HG03520 (cell line): ENCODE data around the gene RIPOR3.
"Not testable (repeated sequence)": the region's sequence is repeated elsewhere in the genome, so short reads cannot be mapped to it uniquely, and the experiment has no call there.

ENCODE experiments used
- ATAC-seq: cut with Tn5 transposase; IDR thresholded peaks from one replicate; pipeline ENCODE4 v1.9.1; 2021; ENCODE audit warnings: mild to moderate bottlenecking, moderate library complexity; ENCODE audit not compliant: unreplicated experiment

Gene RIPOR3

GRCh38 chr20:50682065-50682464 lies 9.3 kb downstream of the RIPOR3 start:
- no peak for ATAC-seq

- ATAC-seq, result no peak
Observed at GRCh38 chr20:50681359-50682064, 9.8 kb downstream of the RIPOR3 start.

GRCh38 chr20:50680105-50680960 lies 11.0 kb downstream of the RIPOR3 start:
- ATAC-seq, result no peak

GRCh38 chr20:50679753-50680104 lies 11.6 kb downstream of the RIPOR3 start:
- ATAC-seq, result no peak

GRCh38 chr20:50678169-50678898 lies 13.0 kb downstream of the RIPOR3 start:
- no peak for ATAC-seq

GRCh38 chr20:50676858-50677257 lies 14.5 kb downstream of the RIPOR3 start:
- no peak for ATAC-seq

GRCh38 chr20:50676377-50676731 lies 15.0 kb downstream of the RIPOR3 start:
- ATAC-seq, result not testable (repeated sequence)

- ATAC-seq, result no peak
Observed at GRCh38 chr20:50675671-50676376, 15.5 kb downstream of the RIPOR3 start.

GRCh38 chr20:50674138-50674825 lies 17.1 kb downstream of the RIPOR3 start:
- ATAC-seq, result no peak

- ATAC-seq, result no peak
Observed at GRCh38 chr20:50673466-50674137, 17.7 kb downstream of the RIPOR3 start.

- no peak for ATAC-seq
Observed at GRCh38 chr20:50673146-50673465, 18.2 kb downstream of the RIPOR3 start.

GRCh38 chr20:50672400-50673145 lies 18.8 kb downstream of the RIPOR3 start:
- ATAC-seq, result no peak

- ATAC-seq, result no peak
Observed at GRCh38 chr20:50671626-50672025, 19.7 kb downstream of the RIPOR3 start.

- ATAC-seq, result not testable (repeated sequence)
Observed at GRCh38 chr20:50671010-50671409, 20.3 kb downstream of the RIPOR3 start.

- ATAC-seq, result no peak
Observed at GRCh38 chr20:50670126-50670862, 21.0 kb downstream of the RIPOR3 start.

- ATAC-seq, result no peak
Observed at GRCh38 chr20:50668798-50669197, 22.5 kb downstream of the RIPOR3 start.

- no peak for ATAC-seq
Observed at GRCh38 chr20:50668326-50668725, 23.0 kb downstream of the RIPOR3 start.

- ATAC-seq, result no peak
Observed at GRCh38 chr20:50666709-50667298, 24.5 kb downstream of the RIPOR3 start.
